Pons (tissue), 1 donor: ENCODE measurements around the gene NDUFAF5.

ENCODE experiments used
- DNase-seq: peaks from one replicate; pipeline ENCODE4 v3.0.0-alpha.2; 2016; ENCODE audit warnings: low spot score

Gene NDUFAF5

GRCh38 chr20:13778827-13779226, 6.0 kb upstream of the NDUFAF5 start:
- DNase-seq: no peak

DNA sequence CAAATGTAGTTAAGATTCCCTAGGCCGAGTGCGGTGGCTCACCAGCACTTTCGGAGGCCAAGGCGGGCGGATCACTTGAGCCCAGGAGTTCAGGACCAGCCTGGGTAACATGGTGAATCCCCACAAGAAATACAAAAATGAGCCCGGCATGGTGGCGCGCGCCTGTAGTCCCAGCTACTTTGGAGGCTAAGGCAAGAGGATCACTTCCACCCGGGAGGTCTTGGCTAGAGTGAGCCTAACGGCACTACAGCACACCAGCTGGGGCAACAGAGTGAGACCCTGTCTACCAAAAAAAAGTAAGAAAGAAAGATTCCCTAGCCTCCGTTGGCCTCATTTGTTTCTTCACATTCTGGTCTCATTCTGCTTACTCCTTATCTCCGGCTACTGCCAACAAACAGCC, 1.3 kb upstream of the NDUFAF5 start:
- DNase-seq: no peak

DNA sequence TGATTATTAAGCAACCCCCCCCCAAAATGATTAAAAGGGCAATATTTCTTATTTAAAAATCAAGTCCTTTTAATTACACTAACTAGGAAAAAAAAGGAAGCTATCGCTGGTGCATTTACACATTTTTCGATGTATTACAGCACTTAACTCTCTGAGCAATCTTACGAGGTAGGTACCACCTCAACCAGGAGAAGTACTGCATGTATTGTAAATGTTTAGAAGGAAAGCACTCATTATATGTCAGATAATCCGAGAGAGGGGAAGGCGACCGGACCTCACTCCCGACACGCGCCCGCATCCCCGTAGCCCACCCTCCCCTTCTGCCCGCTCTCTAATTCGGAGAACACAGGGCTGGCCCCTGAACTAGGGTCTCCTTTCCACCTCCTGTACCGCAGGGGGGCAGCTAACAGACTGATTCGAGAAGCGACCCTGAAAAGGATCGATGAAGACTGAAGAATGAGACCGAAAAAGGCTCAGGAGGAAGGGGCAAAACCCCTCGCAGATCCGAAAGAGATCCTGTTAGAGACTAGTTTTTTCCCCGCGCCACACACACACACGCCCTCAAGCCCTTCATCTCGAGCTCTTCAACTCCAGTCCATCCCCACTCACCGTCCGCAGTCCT, 446 bp upstream of the NDUFAF5 start:
- DNase-seq: no peak

- DNase-seq: no peak
These were observed 1.5 kb downstream of the NDUFAF5 start for GRCh38 chr20:13786143-13786828.

DNA sequence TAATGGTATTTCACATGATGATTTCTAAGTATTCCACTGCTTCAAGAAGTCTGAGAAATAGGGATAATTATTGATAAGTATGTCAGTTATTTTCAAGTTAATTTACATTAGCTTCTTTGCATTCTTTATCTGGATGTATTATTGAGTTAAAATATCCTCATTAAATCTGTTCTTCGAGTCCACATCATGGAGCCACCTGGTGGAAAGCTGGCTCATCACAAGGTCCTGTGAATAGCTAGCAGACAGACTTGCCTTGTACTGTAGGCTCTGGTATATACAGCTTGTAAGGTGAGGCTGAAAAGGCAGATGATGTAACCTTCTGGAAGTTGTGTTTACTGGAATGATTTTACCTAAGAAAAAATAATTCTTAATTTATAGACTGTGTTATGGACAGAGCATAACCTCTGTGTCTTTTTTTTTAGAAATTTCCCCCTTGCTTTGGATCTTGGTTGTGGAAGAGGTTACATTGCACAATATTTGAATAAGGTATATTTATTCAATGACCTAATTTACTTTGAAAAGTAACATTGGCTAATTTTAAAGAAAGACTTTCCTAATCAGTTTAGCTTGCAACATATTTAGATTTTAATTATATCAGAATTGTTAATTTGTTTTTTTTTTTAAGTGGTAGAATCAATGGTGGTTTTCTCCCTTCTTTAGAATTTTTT, 3.5 kb downstream of the NDUFAF5 start:
- peak; percentile 61 for DNase-seq

DNA sequence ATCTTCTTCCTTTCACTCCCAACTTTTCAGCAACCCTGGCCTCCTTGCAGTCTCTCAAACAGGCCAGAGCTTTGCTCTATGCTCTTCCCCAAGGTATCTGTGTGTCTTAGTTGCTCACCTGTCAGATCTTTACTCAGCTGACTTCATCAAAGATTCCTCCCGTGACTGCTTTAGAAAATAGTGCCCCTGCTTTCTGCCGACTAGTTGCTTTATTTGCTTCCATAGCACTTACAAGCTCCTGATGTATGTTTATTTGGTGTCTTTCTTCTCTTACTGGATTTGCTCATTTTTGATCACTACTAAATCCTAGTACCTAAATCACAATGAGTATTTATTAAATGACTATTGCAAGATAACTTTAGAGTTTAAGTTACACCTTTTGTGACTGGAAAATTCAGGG, 5.9 kb downstream of the NDUFAF5 start:
- DNase-seq: no peak

DNA sequence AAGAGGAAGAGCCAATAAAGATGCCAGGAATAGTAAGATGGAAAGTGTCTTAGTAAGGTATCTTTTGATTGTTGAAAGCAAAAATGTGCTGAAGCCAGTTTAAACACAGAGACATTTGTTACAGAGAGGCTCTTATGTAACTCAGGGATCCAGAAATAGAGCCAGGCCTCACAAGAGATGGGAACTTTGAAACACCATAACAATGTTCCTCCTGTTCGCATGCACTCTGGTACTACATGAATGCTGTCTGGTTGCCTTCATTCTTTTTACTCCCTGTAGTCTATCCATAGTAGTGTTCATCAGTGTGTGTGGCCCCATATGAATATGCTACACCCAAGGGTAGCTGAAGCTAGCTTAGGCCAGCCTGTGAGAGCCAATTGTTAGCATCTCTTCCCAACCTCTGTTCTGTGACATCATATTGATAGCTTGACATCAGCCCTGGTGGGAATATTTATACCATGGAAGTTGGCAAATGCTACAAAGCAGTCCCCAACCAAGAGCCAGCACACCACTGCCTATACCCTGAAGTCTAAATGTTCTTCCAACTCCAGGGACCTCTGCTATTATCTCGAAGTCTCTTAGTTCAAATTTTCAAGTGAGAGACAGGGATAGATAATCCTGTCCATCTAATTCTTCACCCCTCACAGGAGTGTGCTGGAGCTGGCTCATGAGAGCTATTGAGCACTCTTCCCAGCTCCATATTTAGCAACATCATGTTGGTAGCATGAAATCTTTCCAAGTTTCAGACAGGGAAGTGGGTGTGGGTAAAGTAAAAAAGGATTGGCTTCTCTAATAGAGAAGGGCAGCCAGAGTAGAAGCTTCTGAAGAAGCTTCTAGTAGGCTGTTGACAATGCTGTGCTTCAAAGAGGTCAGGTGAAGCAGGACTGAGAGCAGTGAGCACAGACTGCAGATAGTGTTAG, 7.0 kb downstream of the NDUFAF5 start:
- DNase-seq: peak; percentile 80

GRCh38 chr20:13793001-13793400, 8.2 kb downstream of the NDUFAF5 start:
- no peak for DNase-seq

DNA sequence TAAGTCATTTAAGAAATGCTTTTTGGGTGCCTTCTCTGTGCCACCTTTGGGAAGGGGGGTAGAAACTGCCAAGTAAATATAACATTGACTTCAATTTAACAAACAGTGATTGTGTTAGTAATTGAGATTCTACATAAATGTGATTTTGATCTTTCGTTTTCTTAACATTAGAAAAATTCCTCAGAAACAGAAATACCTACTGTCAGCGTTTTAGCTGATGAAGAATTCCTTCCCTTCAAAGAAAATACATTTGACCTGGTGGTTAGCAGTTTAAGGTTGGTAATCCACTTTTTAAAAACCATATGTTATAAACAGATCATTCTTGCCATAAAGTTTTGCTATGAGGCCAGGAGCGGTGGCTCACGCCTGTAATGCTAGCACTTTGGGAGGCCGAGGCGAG, 9.8 kb downstream of the NDUFAF5 start:
- DNase-seq: no peak

DNA sequence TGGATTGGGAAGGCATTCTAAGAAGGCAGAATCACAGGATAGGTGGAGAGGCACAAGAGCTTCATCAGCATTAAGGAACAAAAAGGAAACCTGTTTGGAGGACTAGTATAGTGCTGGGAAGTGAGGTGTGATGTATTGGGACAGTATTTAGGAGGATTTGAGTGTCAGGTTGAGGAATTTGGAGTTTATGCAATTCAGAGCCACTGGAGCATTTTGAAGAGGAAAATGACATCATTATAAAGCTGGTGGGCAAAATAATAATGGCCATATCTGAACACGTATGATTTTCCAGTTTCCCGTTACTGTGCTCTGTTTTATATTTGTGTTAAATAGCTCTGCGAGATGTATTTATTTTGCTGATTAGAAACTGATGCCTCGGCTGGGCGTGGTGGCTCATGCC, 14.2 kb downstream of the NDUFAF5 start:
- no peak for DNase-seq

- no peak for DNase-seq
These were observed 15.1 kb downstream of the NDUFAF5 start for GRCh38 chr20:13799974-13800373.

- peak; percentile 61 for DNase-seq
These were observed 15.9 kb downstream of the NDUFAF5 start for GRCh38 chr20:13800728-13801134.

- no peak for DNase-seq
These were observed 24.5 kb downstream of the NDUFAF5 start for GRCh38 chr20:13809373-13809772.

DNA sequence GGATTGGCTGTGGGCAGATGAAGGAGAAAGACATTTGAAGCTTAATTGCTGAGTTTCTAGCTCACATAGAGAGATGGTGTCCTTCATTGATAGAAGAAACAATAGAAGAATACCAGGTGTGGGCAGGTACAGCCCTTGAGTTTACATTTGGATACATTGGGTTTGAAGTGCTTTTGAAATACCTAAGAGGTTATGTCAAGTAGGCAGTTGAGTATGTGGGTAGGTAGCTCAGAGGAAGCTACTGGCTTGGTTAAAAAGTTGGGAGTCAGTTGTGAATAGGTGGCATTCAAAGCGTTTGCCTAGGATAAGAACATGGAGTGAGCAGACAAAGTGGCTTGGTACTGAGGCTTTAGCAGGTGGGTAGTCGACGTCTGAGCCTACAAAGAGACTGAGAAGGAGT, 25.0 kb downstream of the NDUFAF5 start:
- no peak for DNase-seq

- no peak for DNase-seq
These were observed 25.6 kb downstream of the NDUFAF5 start for GRCh38 chr20:13810446-13810845.

DNA sequence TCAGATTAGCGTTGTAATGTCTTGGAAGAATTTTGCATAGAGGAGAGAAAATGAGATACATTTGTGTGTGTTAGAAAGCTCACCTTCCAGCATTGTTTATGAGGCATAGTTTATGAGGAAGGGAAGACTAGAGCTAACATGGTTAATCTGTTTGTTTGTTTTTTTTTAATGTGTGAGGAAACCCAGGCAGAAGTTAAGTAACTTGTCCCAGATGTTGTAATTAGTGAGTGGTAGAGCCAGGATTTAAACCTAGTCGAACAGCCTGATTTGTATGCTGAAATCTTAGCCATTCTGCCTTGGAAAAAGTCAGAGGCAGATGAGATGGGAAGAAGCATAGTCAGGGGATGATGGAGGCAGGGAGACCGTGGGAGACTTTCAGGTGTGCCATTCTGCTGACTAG, 29.1 kb downstream of the NDUFAF5 start:
- DNase-seq: no peak

DNA sequence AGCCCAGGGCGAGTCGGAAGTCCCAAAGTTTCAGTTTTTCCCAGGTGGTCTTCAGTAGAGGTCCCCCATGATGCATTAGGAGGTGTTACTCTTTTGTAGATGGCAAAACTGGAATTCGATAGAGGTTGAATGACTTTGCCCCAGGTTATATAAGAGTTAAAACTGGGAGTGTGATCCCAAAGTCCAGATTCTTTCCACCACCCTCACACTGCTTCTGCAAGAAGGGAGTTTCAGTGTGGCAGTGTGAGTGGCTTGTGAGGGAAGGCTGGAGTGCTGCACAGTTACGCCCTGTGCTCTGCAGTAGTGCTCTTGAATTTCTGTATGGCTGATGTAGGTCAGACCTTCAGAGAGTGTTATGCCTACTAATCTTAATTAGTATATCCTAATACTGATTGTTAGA, 29.8 kb downstream of the NDUFAF5 start:
- no peak for DNase-seq

DNA sequence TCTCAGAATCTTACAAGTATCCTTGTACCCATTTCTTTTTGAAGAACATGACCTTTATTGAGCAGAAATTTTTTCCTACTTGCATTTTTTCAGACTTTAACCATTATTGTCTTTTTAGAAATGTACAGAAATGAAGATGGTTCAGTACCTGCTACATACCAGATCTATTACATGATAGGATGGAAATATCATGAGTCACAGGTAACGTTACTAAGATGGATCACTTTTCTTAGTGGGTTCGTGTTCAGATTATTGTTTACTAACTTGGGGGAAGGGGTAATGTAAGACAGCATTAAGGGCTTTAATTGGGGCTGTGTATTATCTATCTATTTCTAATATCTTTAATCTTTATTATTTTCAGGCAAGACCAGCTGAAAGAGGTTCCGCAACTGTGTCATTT, 31.9 kb downstream of the NDUFAF5 start:
- DNase-seq: no peak

DNA sequence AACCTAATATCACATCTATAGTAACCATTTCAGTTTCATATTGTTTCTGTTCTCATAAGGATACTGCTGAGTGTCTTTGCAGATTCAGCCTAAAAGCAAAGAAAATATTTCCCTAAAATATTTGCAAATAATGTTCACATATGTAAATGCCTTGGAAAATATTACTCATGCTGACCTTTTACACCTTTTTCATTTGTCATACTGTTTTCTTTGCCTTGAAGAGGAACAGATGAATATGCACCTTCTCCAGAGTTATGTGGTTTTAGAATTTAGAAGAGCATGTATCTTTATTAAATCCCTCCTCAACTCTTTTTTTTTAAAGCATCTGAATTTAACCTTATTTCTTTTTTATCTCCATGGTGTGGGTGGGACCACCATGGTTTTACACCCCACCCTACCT, 32.5 kb downstream of the NDUFAF5 start:
- no peak for DNase-seq

- peak; percentile 60 for DNase-seq
These were observed 35.2 kb downstream of the NDUFAF5 start for GRCh38 chr20:13819885-13820645.

GRCh38 chr20:13821876-13822275, 37.0 kb downstream of the NDUFAF5 start:
- no peak for DNase-seq

DNA sequence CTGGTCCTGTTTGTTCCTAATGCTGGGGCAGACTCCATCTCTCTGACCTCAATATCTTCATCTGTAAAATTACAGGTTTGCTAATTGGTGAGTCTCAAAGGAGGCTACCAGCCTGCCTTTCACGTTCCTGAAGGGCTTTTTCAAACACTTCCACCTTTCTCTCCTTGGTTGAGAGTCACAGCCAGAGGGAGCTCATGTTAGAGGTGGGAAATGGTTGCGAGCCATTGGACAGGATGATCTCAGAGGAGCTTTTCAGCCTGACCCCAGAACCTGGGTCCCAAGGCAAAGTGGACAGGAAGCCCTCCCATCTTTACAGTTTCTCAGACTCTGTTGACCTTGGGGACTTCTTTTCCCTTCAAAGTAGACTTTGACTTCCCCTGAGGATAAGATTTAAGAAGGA, 37.6 kb downstream of the NDUFAF5 start:
- DNase-seq: no peak
